ENCODE results near the gene GABRA1.

Gene GABRA1

DNA sequence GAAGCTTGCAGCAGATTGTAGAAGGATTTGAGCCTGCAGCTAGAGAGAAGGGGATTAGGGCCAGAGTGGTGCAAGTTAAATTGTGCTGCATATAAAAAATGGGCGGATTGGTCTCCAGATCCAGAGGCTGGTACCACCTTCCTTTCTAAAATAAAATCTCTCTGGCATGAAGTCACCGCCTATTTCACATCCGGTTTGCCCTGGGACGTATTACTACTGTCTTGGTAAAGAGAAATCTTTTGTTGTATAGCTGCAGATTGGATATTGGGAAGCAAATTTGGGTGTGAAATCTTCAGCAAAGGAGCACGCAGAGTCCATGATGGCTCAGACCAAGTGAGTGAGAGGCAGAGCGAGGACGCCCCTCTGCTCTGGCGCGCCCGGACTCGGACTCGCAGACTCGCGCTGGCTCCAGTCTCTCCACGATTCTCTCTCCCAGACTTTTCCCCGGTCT, at the start of gene GABRA1:
Gene GABRA1 (plus strand): TSS at position 180 of the 451 bp plus-strand sequence. CDS start 2,691 bp downstream, outside the sequence.
- TF ChIP-seq, protein P1, sequence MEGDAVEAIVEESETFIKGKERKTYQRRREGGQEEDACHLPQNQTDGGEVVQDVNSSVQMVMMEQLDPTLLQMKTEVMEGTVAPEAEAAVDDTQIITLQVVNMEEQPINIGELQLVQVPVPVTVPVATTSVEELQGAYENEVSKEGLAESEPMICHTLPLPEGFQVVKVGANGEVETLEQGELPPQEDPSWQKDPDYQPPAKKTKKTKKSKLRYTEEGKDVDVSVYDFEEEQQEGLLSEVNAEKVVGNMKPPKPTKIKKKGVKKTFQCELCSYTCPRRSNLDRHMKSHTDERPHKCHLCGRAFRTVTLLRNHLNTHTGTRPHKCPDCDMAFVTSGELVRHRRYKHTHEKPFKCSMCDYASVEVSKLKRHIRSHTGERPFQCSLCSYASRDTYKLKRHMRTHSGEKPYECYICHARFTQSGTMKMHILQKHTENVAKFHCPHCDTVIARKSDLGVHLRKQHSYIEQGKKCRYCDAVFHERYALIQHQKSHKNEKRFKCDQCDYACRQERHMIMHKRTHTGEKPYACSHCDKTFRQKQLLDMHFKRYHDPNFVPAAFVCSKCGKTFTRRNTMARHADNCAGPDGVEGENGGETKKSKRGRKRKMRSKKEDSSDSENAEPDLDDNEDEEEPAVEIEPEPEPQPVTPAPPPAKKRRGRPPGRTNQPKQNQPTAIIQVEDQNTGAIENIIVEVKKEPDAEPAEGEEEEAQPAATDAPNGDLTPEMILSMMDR (IDR thresholded peaks at IDR 0.05; ENCODE audit: extremely low read depth, missing control alignments) = no peak
- DNase-seq (ENCODE audit: low spot score) = no peak

DNA sequence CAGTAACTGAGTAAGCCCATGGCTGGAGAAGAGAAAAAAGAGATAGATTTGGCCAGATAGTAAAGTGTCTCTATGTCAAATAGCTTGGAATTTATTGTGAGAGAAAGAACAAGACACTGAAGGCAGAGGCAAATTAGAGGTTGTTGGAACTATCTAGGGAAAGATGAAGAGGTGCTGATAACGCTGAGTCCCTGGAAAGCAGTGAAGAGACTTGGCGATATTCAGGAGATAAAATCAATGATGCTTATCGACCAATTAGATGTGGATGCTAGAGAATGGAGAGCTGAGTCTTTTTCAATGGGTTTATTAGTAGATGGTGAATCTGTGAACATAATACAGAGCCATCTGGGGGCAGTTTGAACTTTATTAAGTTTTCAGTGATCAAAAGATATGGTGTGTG, 48.6 kb upstream of the GABRA1 start:
- TF ChIP-seq, protein P1 (IDR thresholded peaks at IDR 0.05; ENCODE audit: extremely low read depth, missing control alignments) = no peak
- DNase-seq (ENCODE audit: low spot score) = no peak

DNA sequence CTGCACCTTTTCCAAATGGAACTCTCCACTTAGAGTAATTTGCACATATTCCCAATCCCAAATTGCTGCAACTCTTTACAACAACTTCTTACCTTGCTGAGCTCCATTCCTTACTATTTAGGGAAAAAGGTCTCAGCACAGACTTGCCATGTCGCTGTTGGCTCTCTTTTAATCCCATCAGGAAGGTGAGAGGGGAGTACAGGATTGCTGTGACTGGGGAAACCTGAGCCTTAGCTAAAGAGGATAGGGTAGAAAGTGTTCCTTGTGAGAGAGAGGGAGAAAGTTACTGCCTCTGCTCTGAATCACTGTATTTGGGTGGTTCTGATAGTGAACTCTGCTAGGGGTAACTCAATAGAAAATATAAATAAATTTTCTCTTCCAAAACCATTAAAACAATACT, 43.7 kb upstream of the GABRA1 start:
- DNase-seq (ENCODE audit: low spot score) = no peak

DNA sequence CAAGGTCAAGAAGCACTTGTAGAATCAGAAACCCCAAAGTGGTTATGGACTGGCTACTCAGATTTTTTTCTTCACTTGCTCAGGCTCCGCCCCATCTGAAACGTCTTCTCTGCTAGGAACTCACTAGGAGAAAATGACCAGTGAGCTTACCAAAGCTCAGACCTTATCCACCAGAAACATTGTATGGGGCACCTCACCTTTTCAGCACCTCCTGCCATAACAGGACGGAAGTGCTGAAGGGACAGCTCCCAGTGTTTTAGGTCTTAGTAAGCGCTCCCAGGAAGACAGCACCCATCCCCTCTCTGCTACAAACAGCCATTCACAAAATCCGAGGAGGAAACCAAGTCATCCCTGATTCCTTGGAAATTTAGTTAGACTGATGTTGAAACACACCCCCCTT, 1.2 kb upstream of the GABRA1 start:
- TF ChIP-seq, protein P1 (IDR thresholded peaks at IDR 0.05; ENCODE audit: extremely low read depth, missing control alignments) = no peak
- DNase-seq (ENCODE audit: low spot score) = no peak

More for the DNA sequence above, 43.7 kb upstream of the GABRA1 start:
- TF ChIP-seq, protein P1 (IDR thresholded peaks at IDR 0.05; ENCODE audit: extremely low read depth, missing control alignments) = no peak

DNA sequence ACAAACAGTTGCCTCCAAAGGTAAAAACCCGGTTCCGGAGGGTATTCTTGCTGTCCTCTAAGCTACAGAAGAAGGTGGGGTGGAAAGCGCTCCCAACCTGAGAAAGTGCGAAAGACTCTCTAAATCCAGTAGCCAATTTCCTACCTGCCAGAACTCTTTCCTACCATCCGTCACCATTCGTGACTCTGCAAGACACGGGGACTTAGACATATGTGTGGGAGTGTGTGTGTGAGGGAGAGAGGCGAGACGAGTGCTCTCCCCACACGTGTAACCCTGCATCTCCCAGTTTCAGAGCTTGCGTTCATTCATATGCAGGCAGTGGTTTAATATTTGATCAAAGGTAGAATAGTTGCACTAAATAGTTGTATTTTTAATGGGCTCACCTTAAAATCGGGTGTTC, 473 bp upstream of the GABRA1 start:
- TF ChIP-seq, protein P1 (IDR thresholded peaks at IDR 0.05; ENCODE audit: extremely low read depth, missing control alignments) = no peak
- no peak for DNase-seq (ENCODE audit: low spot score)

DNA sequence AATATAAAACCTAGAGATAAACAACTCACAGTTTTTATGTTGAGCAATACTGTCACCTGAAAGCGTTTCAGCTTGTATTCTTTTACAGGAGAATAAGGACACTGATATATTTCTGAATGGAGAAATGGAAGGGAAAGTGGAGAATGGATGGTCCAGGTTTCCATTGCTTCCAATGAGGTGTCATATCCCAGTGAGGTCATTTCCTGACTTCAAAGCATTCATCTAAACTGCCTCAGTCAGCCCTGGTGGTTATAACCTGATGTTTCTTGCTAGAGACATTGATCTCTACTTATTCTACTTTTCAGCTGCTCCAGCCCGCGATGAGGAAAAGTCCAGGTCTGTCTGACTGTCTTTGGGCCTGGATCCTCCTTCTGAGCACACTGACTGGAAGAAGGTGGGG, 2.6 kb downstream of the GABRA1 start:
- no peak for DNase-seq (ENCODE audit: low spot score)
- TF ChIP-seq, protein P1 (IDR thresholded peaks at IDR 0.05; ENCODE audit: extremely low read depth, missing control alignments) = no peak

DNA sequence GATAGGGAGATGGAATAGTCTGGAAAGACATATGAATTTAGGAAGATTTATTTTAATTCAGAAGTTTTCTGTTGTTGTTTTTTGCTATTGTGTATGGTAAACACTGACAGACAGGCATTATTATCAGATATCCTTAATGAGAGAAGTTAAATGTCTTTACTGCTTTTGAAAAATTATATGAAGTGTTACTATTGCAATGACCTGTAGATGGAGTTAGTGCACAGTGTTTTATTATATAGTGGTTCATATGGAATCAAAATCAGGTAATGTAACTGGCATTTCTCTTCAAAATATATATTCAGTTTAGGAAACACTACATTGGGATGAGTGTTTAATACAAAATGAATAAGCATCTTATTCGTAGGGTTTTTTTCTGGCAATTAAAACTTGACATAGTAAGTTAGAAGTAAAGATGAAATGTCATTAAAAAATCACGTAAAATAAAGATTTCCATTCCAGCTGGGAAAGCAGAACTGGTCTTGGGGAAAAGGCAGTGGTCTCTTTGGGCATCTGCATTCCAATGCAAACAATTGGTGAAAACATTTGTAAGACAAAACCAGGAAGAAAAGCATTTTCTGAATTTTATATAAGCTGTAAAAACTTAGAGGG, 3.9 kb downstream of the GABRA1 start:
- TF ChIP-seq, protein P1 (IDR thresholded peaks at IDR 0.05; ENCODE audit: extremely low read depth, missing control alignments) = no peak
- no peak for DNase-seq (ENCODE audit: low spot score)

Measured in GM20000 (cell line).